ENCODE data around the gene GPR4. TPM values are rescaled to one million over a fixed set of nuclear protein-coding genes. Genes with fewer than 3 reads are reported as not detected.

GPR4 gene
- total RNA-seq, 4 donors from 2014 or later, result 3.6 to 9.4 (median 5.6) TPM

DNA sequence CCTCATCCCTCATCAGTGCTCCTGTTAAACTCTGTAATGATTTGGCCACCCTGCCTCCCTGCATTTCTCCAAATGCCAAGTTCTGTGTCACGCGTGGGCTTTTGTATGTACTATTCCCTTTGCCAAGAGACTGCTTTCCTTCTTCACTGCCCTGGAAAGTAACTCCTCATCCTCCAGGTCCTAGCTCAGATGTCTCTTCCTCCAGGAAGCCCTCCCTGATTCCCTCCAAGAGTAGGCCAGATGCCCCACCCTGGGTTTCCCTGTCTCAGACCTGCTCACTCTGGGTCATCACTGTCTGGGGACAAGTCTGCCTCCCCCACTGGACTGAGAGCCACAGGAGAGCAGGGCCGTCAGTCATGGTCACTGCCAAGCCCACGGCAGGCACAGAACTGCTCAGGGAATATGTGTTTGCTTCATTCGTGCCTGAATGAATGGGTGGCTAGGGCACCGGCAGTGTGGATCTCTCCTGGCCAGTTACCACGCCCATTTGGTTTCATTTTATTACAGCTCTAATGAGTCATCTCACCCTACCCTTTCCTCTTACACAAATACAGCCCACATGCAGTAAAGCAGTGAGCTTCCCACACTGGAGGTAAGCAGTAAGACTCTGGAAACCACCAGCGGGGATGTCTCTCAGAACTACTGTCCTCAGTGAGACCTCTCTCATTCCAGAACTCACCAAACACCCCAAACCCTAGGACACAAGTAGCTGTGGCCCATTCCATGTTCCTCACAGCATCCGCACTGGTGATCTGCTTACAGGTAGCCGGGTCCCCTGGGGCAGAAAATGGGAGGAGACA, 12.1 kb upstream of the GPR4 start:
- H3K9me3 ChIP-seq, result no peaks in the 10 kb centered on the region
- 69 to 84% methylated on average over 9 to 10 of the region's 10 CpGs for WGBS, 2 donors
- peaks cover 27 to 28% of the 10 kb centered on the region in 2 donors for H3K36me3 ChIP-seq
- no peaks in the 10 kb centered on the region for H3K27me3 ChIP-seq
- no peak overlapping the region for H3K4me3 ChIP-seq (replicated peaks in 1 of 3)
- no peaks in the 10 kb centered on the region for H3K4me1 ChIP-seq
- intact Hi-C loops (cut with DNase I), result no loop called here
- peak overlapping the region in 1 of 3 donors; percentile 36 for H3K27ac ChIP-seq
- no peak for DNase-seq
- no peak for TF ChIP-seq POLR2A (IDR thresholded peaks at IDR 0.05)
- TF ChIP-seq, protein P1, sequence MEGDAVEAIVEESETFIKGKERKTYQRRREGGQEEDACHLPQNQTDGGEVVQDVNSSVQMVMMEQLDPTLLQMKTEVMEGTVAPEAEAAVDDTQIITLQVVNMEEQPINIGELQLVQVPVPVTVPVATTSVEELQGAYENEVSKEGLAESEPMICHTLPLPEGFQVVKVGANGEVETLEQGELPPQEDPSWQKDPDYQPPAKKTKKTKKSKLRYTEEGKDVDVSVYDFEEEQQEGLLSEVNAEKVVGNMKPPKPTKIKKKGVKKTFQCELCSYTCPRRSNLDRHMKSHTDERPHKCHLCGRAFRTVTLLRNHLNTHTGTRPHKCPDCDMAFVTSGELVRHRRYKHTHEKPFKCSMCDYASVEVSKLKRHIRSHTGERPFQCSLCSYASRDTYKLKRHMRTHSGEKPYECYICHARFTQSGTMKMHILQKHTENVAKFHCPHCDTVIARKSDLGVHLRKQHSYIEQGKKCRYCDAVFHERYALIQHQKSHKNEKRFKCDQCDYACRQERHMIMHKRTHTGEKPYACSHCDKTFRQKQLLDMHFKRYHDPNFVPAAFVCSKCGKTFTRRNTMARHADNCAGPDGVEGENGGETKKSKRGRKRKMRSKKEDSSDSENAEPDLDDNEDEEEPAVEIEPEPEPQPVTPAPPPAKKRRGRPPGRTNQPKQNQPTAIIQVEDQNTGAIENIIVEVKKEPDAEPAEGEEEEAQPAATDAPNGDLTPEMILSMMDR (IDR thresholded peaks at IDR 0.05), result no peak

DNA sequence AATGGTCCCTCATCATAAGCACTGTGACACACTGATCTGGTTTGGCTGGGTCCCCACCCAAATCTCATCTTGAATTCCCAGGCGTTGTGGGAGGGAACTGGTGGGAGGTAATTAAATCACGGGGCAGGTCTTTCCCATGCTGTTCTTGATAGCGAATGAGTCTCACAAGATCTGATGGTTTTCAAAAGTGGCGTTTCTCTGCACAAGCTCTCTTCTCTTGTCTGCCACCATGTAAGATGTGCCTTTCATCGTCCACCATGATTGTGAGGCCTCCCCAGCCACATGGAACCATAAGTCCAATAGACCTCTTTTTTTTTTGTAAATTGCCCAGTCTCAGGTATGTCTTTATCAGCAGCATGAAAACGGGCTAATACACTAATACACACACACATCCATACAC, 6.9 kb upstream of the GPR4 start:
- no peak overlapping the region for H3K4me3 ChIP-seq (replicated peaks in 1 of 3)
- WGBS, 2 donors, result 91 to 95% methylated on average over 6 of the region's 6 CpGs
- TF ChIP-seq, protein P1 (IDR thresholded peaks at IDR 0.05), result no peak
- TF ChIP-seq POLR2A (IDR thresholded peaks at IDR 0.05), result no peak
- intact Hi-C loops (cut with DNase I), result loop anchor here (2.0 kb wide), 1 partner anchor 34 kb away; no protein-coding TSS in a partner anchor
- H3K27ac ChIP-seq, result no peak overlapping the region
- no peaks in the 10 kb centered on the region for H3K9me3 ChIP-seq
- no peak for DNase-seq
- H3K36me3 ChIP-seq, result peaks cover 15 to 17% of the 10 kb centered on the region in 2 donors
- peaks cover 0 to 10% of the 10 kb centered on the region in 2 donors for H3K4me1 ChIP-seq
- no peaks in the 10 kb centered on the region for H3K27me3 ChIP-seq

DNA sequence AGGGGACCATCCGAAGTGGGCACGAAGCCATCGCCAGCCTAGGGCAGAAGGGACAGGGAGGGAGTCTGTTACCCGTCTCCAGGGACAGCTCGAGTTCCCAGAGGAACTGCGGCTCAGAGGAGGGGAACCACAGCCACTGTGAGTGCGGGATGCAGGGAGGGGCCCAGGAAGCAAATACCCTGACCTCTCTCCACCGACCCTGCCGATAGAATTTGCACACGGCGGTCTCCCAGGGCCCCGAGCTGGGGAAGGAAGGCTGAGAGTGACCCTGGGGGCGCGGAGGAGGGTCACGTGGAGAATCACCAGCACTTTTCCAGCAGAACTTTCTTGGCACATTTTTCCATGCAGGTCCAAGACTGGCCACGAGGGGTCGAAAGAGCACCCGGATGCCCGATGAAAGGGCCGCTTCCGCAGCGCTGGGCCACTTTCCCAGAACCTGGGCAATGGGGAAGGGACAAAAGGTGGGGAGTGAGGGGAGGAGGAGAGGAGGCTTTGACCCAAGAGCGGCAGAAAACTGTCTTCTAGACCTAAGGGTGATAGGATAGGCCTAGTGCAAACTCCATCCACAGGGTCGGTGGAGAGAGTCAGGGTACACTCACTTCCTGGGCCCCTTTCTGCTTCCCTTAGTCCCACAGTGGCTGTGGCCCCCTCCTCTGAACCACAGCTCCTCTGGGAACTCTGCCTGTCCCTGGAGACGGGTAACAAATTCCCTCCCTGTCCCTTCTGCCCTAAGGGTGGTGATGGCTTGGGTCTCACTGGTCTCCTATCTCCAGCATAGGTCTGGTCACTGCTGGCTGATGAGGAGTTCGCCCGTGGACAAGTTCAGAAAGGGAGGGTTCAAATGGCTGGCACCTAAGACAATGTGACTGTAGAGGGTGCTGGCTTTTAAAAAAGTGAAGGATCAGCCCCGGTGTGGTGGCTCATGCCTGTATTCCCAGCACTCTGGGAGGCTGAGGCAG, 5.3 kb upstream of the GPR4 start:
- no peak overlapping the region for H3K27ac ChIP-seq
- no peak overlapping the region for H3K4me3 ChIP-seq (replicated peaks in 1 of 3)
- peaks cover under 1 to 10% of the 10 kb centered on the region in 2 donors for H3K4me1 ChIP-seq
- intact Hi-C loops (cut with DNase I), result loop anchor here (2.0 kb wide), 1 partner anchor 35 kb away; no protein-coding TSS in a partner anchor
- peak; percentile 75 to 81 for DNase-seq
- no peaks in the 10 kb centered on the region for H3K9me3 ChIP-seq
- TF ChIP-seq POLR2A (IDR thresholded peaks at IDR 0.05), result no peak
- TF ChIP-seq, protein P1 (IDR thresholded peaks at IDR 0.05), result peak; percentile 57 to 90 (median 82)
- H3K36me3 ChIP-seq, result peaks cover 3 to 6% of the 10 kb centered on the region in 2 donors
- peaks cover 4% of the 10 kb centered on the region for H3K27me3 ChIP-seq
- 12 to 18% methylated on average over 21 to 27 of the region's 28 CpGs for WGBS, 2 donors

DNA sequence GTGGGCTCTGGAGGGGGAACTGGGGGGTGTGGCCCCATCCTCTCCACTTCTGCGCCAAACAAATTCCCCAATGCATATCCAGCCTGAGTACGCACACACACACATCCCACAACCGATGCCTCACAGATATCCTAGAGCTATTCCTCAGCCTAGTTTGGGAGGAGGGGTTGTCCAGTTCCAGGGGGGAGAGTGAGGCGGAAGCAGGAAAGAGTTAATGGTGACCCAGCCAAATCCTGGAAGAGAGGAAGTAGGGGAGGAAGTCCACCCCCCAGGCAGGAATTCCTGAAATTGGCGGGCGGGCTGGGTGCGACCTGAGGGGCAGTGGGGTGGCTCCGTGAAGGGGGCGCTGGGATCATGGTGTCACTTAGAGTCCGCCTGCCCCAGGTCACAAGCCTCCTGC, 897 bp downstream of the GPR4 start:
- no peaks in the 10 kb centered on the region for H3K36me3 ChIP-seq
- H3K4me3 ChIP-seq (replicated peaks in 1 of 3), result peak overlapping the region in 1 of 3 donors; percentile 29
- no peak for DNase-seq
- H3K27me3 ChIP-seq, result peaks cover 12% of the 10 kb centered on the region
- H3K27ac ChIP-seq, result peak overlapping the region; percentile 22 to 66 (median 63)
- TF ChIP-seq, protein P1 (IDR thresholded peaks at IDR 0.05), result no peak
- TF ChIP-seq POLR2A (IDR thresholded peaks at IDR 0.05), result no peak
- H3K9me3 ChIP-seq, result no peaks in the 10 kb centered on the region
- H3K4me1 ChIP-seq, result peaks cover 4 to 5% of the 10 kb centered on the region in 2 donors
- 10 to 13% methylated on average over 10 of the region's 10 CpGs for WGBS, 2 donors
- intact Hi-C loops (cut with DNase I), result no loop called here

Measured in thyroid gland (tissue), 4 donors.